Loucy (cell line): ENCODE measurements around the gene CDH26.

ENCODE experiments used
- H2AFZ ChIP-seq: fragments of 200-600 bp; sonication (generic); 2 replicates; pipeline ENCODE4 v1.6.0; 2016; ENCODE audit warnings: antibody characterized with exemption, mild to moderate bottlenecking, low read length, moderate library complexity
- H3F3A ChIP-seq: fragments of 200-600 bp; 2 replicates; pipeline ENCODE4 v1.6.0; 2016; ENCODE audit warnings: antibody characterized with exemption, low read depth, mild to moderate bottlenecking
- H3K27me3 ChIP-seq: fragments of 200-600 bp; sonication (generic); 2 replicates; pipeline ENCODE4 v1.6.1; 2014; ENCODE audit warnings: low read length, mild to moderate bottlenecking; ENCODE audit not compliant: insufficient read depth, poor library complexity, severe bottlenecking
- H3K36me3 ChIP-seq: fragments of 200-600 bp; sonication (generic); 2 replicates; pipeline ENCODE4 v1.6.1; 2016; ENCODE audit warnings: low read length; ENCODE audit not compliant: insufficient read depth
- H3K4me1 ChIP-seq: fragments of 200-600 bp; sonication (generic); 2 replicates; pipeline ENCODE4 v1.5.1; 2014; ENCODE audit warnings: low read length, mild to moderate bottlenecking; ENCODE audit not compliant: insufficient read depth, poor library complexity, severe bottlenecking
- H3K4me2 ChIP-seq: fragments of 200-600 bp; sonication (generic); 2 replicates; pipeline ENCODE4 v1.6.0; 2014; ENCODE audit warnings: antibody characterized with exemption, low read length, low read depth, mild to moderate bottlenecking; ENCODE audit not compliant: poor library complexity, severe bottlenecking
- H3K4me3 ChIP-seq: fragments of 200-600 bp; sonication (generic); 2 replicates; pipeline ENCODE4 v1.5.1; 2014; ENCODE audit warnings: low read length, mild to moderate bottlenecking, mixed read lengths; ENCODE audit not compliant: poor library complexity, severe bottlenecking
- H3K79me2 ChIP-seq: fragments of 200-600 bp; sonication (generic); 2 replicates; pipeline ENCODE4 v1.6.1; 2014; ENCODE audit warnings: low read length; ENCODE audit not compliant: insufficient read depth
- H3K9ac ChIP-seq: fragments of 200-600 bp; sonication (generic); 2 replicates; pipeline ENCODE4 v1.6.0; 2014; ENCODE audit warnings: mild to moderate bottlenecking, low read depth, low read length, moderate library complexity; ENCODE audit not compliant: poor library complexity, severe bottlenecking
- H3K9me2 ChIP-seq: fragments of 200-600 bp; sonication (generic); replicated peaks from 2 replicates; pipeline ENCODE4 v1.6.1; 2016; ENCODE audit warnings: low read depth, low read length, mixed read lengths
- H3K9me3 ChIP-seq: fragments of 200-600 bp; sonication (generic); 2 replicates; pipeline ENCODE4 v1.6.1; 2014; ENCODE audit warnings: mild to moderate bottlenecking, antibody characterized with exemption, low read length, low read depth; ENCODE audit not compliant: insufficient read depth
- H4K20me1 ChIP-seq: fragments of 200-600 bp; sonication (generic); 2 replicates; pipeline ENCODE4 v1.6.0; 2014; ENCODE audit warnings: antibody characterized with exemption, low read length, mild to moderate bottlenecking; ENCODE audit not compliant: insufficient read depth, poor library complexity, severe bottlenecking
- EZH2phosphoT487 ChIP-seq: fragments of 200-600 bp; IDR thresholded peaks from 2 replicates; pipeline ENCODE4 v1.6.1; 2018; ENCODE audit warnings: antibody characterized with exemption, mild to moderate bottlenecking, moderate library complexity, borderline replicate concordance
- TF ChIP-seq, protein P1 (sequence below): fragments of 200-600 bp; sonication (generic); conservative IDR thresholded peaks from 2 replicates; pipeline ENCODE4 v1.5.1; 2014; ENCODE audit warnings: mild to moderate bottlenecking, antibody characterized with exemption, low read length

The CDH26 gene

GRCh38 chr20:60046860-60047259 lies 88.6 kb downstream of the CDH26 start:
- Histone ChIP-seq H3K9me2 (no peaks in the 10 kb centered on the region), H2AFZ (no peak overlapping the region), H3K4me1 (peaks cover under 1% of the 10 kb centered on the region), H3K79me2 (no peaks in the 10 kb centered on the region), H3K9ac (no peak overlapping the region), H4K20me1 (no peaks in the 10 kb centered on the region), H3F3A (no peaks in the 10 kb centered on the region), H3K36me3 (no peaks in the 10 kb centered on the region), H3K27me3 (no peaks in the 10 kb centered on the region), H3K9me3 (no peaks in the 10 kb centered on the region), H3K4me2 (no peak overlapping the region), H3K4me3 (no peak overlapping the region)
- no peak for TF ChIP-seq EZH2phosphoT487
- TF ChIP-seq, protein P1, sequence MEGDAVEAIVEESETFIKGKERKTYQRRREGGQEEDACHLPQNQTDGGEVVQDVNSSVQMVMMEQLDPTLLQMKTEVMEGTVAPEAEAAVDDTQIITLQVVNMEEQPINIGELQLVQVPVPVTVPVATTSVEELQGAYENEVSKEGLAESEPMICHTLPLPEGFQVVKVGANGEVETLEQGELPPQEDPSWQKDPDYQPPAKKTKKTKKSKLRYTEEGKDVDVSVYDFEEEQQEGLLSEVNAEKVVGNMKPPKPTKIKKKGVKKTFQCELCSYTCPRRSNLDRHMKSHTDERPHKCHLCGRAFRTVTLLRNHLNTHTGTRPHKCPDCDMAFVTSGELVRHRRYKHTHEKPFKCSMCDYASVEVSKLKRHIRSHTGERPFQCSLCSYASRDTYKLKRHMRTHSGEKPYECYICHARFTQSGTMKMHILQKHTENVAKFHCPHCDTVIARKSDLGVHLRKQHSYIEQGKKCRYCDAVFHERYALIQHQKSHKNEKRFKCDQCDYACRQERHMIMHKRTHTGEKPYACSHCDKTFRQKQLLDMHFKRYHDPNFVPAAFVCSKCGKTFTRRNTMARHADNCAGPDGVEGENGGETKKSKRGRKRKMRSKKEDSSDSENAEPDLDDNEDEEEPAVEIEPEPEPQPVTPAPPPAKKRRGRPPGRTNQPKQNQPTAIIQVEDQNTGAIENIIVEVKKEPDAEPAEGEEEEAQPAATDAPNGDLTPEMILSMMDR = no peak

DNA sequence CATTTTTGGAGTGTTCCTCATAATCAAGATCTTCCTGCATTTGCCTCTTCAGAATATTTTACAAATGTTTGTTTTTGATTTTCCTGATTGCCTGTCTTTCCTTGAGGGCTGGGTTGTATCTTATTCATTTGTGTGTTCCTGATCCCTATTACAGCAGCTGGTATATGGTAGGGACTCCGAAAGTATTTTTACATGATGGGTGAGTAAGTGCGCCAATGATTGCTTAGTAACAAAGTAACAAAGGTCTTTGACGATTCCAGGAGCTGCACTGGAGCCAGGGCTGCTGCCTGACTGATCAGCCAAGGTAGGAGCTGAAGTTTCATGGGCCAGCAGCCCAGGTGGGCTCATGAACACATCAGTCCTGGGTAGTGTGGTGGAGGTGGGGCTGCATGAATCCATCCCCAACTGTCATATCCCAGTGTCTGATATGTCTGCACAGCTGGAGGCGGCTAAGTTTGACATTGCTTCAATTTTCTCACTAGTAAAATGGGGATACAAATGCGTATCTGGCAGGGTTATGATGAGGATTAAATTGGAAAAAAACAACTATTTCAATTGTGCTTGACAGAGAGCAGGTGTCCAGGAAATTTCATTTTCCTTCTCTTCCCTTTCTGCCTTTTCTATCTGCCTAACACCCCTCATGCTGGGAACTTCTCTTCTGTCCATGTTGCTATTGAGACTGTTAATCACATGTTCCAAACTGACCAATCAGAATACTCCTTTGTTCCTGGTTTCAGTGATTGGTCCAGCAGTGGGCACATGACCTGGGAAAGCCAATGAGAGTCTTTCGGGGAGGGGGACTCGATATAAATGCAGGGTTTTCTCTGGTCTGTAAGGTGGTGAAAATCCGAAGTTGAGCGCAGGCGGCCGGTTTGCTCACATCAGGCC lies 90.7 kb downstream of the CDH26 start:
- Histone ChIP-seq H3K27me3 (no peaks in the 10 kb centered on the region), H3K9me2 (no peaks in the 10 kb centered on the region), H3K36me3 (no peaks in the 10 kb centered on the region), H3F3A (no peaks in the 10 kb centered on the region), H3K9me3 (no peaks in the 10 kb centered on the region), H3K4me1 (no peaks in the 10 kb centered on the region), H3K79me2 (no peaks in the 10 kb centered on the region), H3K4me3 (no peak overlapping the region), H4K20me1 (no peaks in the 10 kb centered on the region), H3K9ac (no peak overlapping the region), H3K4me2 (no peak overlapping the region), H2AFZ (no peak overlapping the region)
- TF ChIP-seq, protein P1 = no peak

GRCh38 chr20:60049601-60050000 lies 91.4 kb downstream of the CDH26 start:
- Histone ChIP-seq H3K4me2 (no peak overlapping the region), H3F3A (no peaks in the 10 kb centered on the region), H3K9me3 (no peaks in the 10 kb centered on the region), H4K20me1 (no peaks in the 10 kb centered on the region), H3K27me3 (no peaks in the 10 kb centered on the region), H3K4me3 (no peak overlapping the region), H3K9ac (no peak overlapping the region), H3K79me2 (no peaks in the 10 kb centered on the region), H2AFZ (no peak overlapping the region), H3K36me3 (no peaks in the 10 kb centered on the region), H3K4me1 (peaks cover 3% of the 10 kb centered on the region), H3K9me2 (no peaks in the 10 kb centered on the region)
- TF ChIP-seq, protein P1 = no peak
- TF ChIP-seq EZH2phosphoT487 = no peak
